ENCODE data around the gene CARNS1. TPM values are rescaled to one million over a fixed set of nuclear protein-coding genes. Genes with fewer than 3 reads are reported as not detected.

Gene CARNS1
- total and polyA plus RNA-seq, 2 of the 8 experiments (the other 6 are each of a cell fraction or from before 2014, with no cell fraction given), result 0.82 to 1.1 TPM

DNA sequence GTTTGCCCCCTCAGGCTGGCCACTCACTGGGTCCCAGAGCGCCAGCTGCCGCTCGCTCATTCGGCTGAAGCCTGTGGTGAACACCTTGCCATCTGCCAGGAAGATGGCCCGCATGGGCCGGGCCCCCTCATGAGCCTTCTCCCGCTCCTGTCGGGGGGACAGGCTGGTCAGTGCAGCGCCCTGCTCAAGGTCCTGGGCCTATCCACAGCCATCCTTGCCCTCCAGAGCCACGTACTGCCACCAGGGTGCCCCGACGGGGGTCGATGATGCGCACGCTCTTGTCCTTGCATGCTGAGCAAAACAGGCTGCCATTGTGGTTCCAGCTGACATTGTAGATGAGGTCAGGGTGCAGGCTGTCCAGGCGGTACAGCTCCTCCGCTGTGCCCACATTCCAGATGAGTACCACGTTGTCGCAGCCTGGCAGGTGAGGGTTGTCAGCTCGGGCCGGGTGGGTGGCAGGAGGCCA is 25.7 kb downstream of the CARNS1 start (continued):
- no peak for TF ChIP-seq SUZ12 (IDR thresholded peaks at IDR 0.05; ENCODE audit: low read length)
- TF ChIP-seq, protein P1, sequence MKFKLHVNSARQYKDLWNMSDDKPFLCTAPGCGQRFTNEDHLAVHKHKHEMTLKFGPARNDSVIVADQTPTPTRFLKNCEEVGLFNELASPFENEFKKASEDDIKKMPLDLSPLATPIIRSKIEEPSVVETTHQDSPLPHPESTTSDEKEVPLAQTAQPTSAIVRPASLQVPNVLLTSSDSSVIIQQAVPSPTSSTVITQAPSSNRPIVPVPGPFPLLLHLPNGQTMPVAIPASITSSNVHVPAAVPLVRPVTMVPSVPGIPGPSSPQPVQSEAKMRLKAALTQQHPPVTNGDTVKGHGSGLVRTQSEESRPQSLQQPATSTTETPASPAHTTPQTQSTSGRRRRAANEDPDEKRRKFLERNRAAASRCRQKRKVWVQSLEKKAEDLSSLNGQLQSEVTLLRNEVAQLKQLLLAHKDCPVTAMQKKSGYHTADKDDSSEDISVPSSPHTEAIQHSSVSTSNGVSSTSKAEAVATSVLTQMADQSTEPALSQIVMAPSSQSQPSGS (IDR thresholded peaks at IDR 0.05; ENCODE audit: low read length), result no peak
